ENCODE measurements around the gene NAA35.

NAA35 gene

GRCh38 chr9:86064220-86064619 lies 123.3 kb downstream of the NAA35 start:
- DNase-seq, result no peak

- no peak for DNase-seq
Measured at GRCh38 chr9:86069206-86069869, 128.4 kb downstream of the NAA35 start.
